ENCODE results near the gene TEX2. TPM values are rescaled to one million over a fixed set of nuclear protein-coding genes. Genes with fewer than 3 reads are reported as not detected.

Gene TEX2
- total and polyA plus RNA-seq, 8 donors, result 20.1 to 38.2 (median 24.5) TPM

GRCh38 chr17:64147110-64148016, 115.7 kb downstream of the TEX2 start:
- peak overlapping the region in 1 of 2 donors; percentile 66 for H3K4me3 ChIP-seq
- H3K27me3 ChIP-seq, result no peaks in the 10 kb centered on the region
- intact Hi-C loops (cut with DNase I), result no loop called here
- TF ChIP-seq CTCF (IDR thresholded peaks at IDR 0.05), result no peak
- H3K4me1 ChIP-seq, result peaks cover 15 to 53% of the 10 kb centered on the region in 2 donors
- H3K36me3 ChIP-seq, result peaks cover 0 to 11% of the 10 kb centered on the region in 2 donors
- H3K27ac ChIP-seq, result peak overlapping the region; percentile 88 to 95
- no peaks in the 10 kb centered on the region for H3K9me3 ChIP-seq
- DNase-seq (no peak), ATAC-seq (no peak)

- intact Hi-C loops (cut with DNase I), result no loop called here
- peak; percentile 53 for ATAC-seq
- H3K9me3 ChIP-seq, result no peaks in the 10 kb centered on the region
- peak overlapping the region; percentile 88 to 95 for H3K27ac ChIP-seq
- H3K27me3 ChIP-seq, result no peaks in the 10 kb centered on the region
- DNase-seq, result peak; percentile 66 to 83 (median 73)
- H3K4me3 ChIP-seq, result peak overlapping the region; percentile 66 to 77
- peaks cover 0 to 8% of the 10 kb centered on the region in 2 donors for H3K36me3 ChIP-seq
- H3K4me1 ChIP-seq, result peaks cover 15 to 53% of the 10 kb centered on the region in 2 donors
- TF ChIP-seq CTCF (IDR thresholded peaks at IDR 0.05), result no peak
These were observed 116.5 kb downstream of the TEX2 start for GRCh38 chr17:64146418-64147109.

- no peaks in the 10 kb centered on the region for H3K9me3 ChIP-seq
- no peak for TF ChIP-seq CTCF (IDR thresholded peaks at IDR 0.05)
- H3K27ac ChIP-seq, result peak overlapping the region; percentile 88 to 95
- no peaks in the 10 kb centered on the region for H3K27me3 ChIP-seq
- peak overlapping the region; percentile 66 to 77 for H3K4me3 ChIP-seq
- ATAC-seq (peak; percentile 97), DNase-seq (peak; percentile 93 to 99 (median 98))
- peaks cover 14 to 53% of the 10 kb centered on the region in 2 donors for H3K4me1 ChIP-seq
- intact Hi-C loops (cut with DNase I), result no loop called here
- H3K36me3 ChIP-seq, result peaks cover 0 to 8% of the 10 kb centered on the region in 2 donors
These were observed 117.2 kb downstream of the TEX2 start for GRCh38 chr17:64145751-64146417.

- Histone ChIP-seq H3K9me3 (no peaks in the 10 kb centered on the region), H3K4me3 (peak overlapping the region; percentile 66 to 77), H3K27ac (peak overlapping the region; percentile 88 to 95), H3K36me3 (peaks cover 0 to 7% of the 10 kb centered on the region in 2 donors), H3K27me3 (no peaks in the 10 kb centered on the region), H3K4me1 (peaks cover 9 to 48% of the 10 kb centered on the region in 2 donors)
- no peak for DNase-seq
- peak; percentile 2 for ATAC-seq
- intact Hi-C loops (cut with DNase I), result no loop called here
- no peak for TF ChIP-seq CTCF (IDR thresholded peaks at IDR 0.05)
These were observed 117.7 kb downstream of the TEX2 start for GRCh38 chr17:64145375-64145750.

Data from left lung (tissue), 10 donors.